CD4-positive, alpha-beta T cell treated with Interleukin-6 for 4 hours (primary cell): Measurements from ENCODE around the gene CDON.

Experiments
- DNase-seq: peaks from one replicate; pipeline ENCODE4 v3.0.0-alpha.2; 2020; ENCODE audit warnings: mixed read lengths

The CDON gene

DNA sequence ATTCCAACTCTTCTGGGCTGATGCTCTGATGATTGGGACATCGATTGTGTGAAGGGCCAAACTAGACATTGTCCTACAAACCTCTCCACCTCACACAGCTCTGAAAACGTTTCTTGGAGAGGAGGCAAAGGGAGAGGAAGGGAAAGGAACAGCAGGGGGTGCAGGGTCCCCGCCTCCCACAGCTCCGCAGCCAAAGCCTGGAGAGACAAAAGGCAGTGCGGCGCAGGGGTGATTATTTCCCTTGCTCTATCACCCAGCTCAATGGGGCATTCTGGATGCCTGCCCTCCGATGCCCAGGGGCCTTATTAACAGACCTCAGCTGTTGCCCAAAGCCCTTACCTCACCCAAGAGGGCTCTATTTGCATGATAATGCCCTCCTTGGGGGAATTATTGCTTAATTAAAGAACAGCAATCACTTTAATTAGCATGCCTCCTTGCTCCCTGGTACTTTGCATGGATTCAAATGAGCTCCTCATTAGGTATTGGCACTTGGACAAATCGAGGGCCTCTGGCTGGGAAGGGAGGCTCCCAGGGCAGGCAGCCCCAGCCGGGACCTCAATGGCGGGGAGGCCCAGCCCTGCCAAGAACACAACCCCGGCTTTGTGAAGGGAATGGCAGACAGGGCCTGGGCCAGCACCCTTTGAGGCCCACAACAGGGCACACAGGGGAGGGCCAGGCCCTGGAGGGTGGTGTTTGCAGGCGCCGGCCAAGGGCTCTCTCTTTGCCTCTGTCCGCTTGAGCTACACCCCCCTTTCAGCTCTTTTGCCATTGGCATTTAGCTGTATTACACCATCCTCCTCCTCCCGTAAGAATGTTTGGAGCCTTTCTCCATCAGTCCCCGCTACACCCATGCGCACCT, 19.8 kb upstream of the CDON start:
- DNase-seq: no peak

DNA sequence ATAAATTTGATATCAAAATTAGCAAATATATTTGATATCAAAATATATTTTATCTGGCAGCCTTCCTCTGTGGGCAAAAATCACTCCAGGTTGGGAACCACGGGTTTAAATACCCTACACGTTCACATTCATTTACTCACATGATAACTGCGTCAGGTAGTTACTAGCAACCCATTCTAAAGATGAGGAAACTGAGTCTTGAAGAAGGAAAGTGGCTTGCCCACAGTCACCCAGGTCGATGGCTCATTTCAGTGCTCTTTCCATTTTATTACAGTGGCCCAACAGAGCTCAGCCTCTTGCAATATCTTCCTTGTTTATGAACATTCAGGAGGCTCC, 19.2 kb upstream of the CDON start:
- no peak for DNase-seq

DNA sequence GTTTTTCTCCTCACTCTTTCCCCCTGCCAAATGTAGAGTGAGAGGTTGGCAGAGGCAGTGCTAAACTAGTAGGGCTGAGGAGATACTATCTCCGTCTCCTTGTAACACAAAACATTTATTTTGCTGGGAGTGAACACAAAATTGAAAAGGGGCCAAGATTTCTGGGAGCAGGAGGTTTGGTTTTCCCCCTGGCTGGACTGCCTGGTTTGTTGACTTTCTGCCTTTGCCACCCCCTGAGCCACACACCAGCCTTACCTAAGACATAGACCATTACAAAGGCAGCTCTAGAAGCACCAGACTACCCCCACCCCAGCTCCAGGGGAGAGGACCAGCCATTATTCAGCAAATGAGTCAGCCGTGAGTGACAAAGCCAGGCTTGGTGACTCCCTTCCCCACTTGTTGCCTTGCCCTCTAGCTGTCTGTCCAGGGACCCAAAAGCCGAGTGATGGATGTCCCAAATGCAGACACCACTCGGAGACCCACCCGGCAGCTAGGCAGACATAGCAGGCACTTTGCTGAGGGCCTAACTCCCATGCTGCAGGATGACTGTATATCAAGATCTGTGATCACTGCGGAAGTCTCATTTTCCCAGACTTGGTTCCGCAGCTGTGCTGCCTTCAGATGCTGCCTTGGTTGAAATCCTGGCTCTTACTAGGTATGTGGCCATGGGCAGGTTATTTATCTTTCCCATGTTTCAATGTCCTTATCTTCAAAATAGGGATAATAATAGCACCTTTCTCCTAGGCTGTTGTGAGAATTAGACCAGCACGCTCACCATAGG, 17.7 kb upstream of the CDON start:
- no peak for DNase-seq

DNA sequence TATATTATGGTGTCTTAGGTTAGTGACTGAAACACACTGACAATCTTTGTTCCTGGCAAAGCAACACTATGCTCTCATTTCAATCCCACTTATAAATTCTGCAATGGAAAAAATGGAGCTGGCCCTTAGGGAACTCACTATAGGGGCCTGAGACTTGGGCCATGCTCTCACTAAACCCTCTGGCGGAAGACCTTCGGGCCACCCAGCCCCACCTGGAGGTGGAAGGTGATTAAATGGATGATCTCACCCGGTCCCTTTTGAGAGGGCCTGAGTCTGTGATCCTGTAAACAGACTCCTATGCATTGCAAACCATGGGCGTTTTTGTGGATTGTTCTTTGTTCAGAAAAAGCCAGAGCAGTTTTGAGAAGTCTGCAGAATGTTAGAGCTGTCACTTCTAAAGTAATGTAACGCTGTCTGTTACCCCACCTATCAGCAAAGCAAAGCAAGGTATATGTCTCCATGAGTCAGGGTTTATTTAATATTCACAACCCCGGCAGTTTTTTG, 17.0 kb upstream of the CDON start:
- no peak for DNase-seq

DNA sequence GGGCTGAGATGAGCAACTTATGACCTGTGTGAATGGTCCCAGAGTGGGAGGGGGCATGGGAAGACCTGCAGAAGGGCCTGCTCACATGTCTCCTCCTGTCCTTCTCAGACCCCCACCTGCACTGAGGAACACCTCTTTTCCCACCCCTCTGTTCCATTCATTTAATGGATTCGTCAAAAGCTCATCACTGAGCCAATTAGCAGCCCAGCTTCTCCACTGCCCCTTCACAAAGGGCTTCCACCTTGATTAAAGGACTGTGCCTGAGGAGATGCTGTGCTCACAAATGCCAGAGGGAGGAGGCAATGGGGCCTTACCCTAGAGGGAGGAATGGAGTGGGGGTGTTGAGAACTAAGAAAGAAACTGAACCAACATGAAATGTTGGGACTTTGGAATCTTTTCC, 14.0 kb upstream of the CDON start:
- no peak for DNase-seq

DNA sequence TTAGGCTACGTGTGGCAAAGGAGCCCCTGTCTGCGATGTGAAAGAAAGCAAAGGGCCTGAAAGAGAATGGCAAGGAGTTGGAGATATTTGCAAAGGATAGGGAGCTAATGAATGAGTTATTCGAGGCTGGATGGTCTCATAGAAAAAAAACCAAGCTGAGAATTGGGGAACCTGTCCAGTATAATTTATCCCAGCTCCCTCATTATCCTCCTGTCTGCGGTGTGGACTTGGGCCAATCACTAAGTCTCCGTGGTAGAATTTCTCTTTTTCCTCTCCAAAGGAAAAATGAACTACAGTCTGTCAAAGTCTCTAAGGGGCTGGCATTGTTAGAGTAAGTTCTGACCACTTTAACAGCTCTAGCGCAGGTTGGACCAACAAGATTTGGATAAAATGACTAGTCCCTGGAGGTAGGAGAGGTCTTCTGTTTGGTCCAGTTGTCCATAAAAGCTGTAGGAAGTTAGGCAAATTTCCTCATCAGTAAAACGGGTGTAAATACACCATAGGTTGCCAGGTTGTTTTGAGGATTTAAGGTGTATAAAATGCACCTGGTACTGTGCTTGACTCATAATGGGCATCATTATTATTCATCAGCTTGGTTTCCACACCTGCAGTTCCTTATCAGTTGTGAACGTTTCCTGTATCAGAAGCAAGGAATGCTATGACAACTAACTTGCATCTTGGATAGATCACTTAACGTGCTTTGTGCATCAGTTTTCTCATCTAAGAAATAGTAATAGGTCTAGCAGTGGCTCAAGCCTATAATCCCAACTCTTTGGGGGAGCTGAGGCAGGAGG, 10.3 kb upstream of the CDON start:
- DNase-seq: no peak

DNA sequence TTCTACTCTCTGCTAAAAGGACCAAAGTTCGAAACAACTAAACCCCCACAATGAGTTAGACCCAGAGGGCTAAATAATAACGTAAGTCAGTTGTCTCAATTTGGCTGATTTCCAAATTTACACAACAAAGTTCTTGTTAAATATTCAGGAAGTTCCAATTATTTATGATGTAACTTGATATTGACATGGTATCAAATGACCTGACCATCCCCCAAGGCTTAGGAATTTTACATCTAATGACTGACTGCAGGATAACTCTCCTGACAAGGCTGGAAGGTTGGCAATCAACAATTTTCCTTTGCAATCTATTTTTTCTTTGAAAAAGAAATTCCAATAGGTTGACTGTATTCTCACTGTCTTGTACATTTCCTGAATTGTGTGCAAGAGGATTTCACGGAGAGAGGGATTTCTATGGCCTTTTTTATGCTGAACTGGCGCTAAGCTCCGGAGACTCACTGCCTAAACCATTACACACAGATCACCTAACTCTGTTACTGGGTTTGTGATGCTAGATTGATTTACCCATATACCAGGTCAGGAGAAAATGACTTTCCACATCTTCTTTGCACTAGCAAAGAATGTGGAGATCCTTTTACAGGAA, 9.6 kb upstream of the CDON start:
- no peak for DNase-seq

DNA sequence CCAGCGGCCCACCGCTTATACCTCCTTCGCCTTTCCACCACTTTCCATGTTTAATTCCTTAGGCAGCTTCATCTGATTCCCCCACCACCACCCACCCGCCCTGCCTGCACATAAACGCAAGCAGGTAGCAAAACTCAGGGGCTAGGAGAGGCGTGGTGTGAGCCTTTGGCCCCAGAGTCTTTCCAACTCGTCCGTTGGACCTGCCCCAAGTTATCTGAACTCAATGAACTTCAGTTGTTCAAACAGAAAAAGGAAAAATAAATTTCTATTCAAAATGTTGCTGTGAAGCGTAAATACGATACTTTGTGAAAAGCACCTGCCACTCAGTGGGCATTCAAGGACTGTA, 814 bp upstream of the CDON start:
- no peak for DNase-seq

DNA sequence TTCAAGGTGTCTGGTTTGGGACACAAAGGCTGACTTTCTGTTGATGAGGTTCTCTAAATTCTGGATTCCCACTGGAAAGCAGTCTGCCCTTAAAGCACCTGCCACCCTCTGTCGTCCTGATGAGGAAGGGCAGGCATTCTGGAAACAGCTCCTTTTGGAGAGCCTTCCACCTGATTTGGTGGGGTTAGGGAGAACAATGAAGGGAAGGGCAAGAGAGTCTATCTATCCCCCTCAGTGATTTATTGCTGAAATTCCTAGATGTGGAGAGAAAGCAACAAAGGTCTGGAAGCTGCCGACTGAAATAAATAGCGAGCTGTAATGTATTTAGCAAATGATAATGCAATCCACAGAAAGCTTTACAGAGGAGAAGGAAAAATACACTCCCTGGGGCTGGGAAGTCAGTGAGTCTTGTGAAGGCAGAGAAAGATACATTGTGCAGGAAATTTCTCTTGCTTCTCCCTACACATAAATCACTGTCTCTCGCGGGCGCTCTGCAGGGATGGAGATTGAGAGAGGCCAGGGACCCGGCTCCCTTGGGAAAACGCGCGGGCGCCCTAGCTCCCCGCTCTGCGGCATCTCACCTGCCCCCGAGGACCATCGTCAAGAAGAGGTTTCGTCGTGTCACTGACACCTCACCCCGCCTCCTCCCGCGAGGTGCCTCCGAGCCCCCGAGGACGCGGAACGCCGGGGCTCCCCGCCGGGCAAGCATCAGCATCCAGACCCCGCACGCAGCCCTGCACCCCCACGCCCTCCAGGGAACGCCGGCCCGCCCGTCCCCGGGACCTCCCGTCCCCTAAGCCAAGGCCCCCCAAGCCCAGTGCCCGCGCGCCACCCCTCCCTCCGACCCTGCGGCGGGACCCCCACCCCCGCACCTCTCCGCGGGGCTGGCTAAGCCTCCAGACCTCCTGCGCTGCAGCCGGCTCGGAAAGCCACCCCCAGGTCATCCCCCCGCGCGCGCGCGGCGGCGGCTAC, 673 bp downstream of the CDON start:
- peak; percentile 41 for DNase-seq

DNA sequence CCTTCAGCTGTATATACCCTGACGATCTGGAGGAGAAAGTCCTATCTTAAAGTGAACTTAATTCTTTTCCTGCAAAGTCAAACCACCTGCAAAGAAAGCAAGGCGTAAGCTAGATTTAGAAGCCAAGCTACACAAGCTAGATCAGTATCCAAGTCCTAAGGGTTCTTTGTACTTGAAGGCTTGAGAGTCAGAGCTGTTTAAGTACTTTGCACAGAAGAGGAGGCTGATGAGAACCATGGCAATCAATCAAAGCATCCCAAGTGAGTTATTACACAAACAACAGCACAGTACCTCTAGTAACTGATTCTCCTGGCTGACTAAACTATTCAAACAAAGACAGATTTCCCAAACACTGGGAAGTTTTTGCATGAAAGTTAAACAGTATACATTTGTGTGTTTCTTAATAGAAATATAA, 1.9 kb downstream of the CDON start:
- no peak for DNase-seq

DNA sequence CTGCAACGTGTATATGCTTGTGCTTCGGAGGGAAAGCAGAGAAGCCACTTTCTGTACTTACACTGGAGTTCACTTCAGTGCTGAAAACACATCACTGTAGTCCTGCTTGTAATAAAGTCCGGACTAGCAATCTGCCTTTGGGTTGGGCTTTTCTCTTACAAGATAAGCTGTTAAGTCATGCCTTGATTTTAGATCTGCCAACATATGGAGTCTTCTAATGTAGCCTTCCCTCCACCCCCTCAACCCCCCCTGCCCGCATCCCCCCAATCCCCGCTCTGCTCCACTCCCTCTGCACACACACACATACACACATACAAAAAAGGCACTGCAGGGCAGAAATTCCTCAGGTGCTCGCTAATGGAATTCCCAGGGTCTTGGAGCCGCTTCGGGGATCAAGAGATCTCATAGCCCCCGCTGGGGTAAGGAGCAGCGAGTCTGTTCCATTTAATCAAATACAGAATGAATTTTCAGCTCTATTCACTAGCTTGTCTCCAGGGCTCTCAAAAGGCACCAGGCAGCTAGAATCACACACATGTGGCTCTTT, 3.4 kb downstream of the CDON start:
- no peak for DNase-seq

DNA sequence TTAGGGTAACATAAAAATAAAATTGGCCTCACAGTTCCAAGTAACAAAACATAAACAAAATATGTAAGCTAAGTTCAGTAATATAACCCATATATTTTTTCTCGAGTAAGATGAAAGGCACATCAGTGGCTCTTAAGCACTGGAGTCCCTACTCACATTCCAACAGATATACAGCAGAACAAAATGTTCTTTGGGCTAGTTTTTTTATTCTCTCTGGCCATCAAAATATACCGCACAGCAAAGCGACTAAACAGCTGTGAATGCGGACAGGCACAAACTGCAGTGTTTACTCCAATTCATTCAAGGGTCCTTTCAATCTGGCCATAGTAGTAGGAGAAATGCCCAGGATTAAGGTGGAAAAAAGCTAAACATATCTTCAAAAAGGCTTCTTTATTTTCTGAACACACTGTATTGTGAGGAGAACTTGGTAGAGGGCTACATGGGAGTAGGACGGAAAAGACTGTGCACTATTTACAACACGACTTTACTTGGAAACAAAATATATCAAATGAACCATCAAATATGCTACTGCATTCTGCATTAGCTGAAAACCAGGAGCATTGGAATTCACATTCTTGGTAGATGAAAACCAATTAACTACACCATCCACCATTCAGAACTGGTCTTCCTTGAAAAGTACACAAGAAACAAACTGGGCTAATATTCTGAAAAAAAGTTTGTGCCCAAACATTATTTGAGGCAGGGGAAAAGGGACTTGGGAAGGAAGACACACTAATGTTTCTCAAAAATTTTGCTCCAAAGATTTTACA, 4.4 kb downstream of the CDON start:
- DNase-seq: no peak

DNA sequence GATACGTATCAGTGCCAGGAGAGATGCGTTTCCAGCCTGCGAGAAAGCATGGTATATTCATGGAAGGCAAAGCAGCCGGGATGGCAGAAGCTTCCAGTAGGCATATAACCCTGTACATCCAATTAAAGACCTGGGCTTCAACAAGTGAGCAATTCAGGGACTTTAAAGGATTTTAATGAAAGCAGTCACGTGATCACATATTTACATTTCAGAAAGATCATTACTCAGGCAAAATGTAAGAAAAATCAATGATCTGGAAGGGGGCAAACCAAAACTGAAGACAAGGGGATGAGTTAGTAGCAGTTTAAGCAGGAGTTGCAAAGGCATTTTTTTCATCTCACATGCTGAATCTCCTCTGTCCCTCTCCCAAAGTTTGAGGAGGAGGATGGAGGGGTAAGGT, 7.8 kb downstream of the CDON start:
- DNase-seq: no peak

DNA sequence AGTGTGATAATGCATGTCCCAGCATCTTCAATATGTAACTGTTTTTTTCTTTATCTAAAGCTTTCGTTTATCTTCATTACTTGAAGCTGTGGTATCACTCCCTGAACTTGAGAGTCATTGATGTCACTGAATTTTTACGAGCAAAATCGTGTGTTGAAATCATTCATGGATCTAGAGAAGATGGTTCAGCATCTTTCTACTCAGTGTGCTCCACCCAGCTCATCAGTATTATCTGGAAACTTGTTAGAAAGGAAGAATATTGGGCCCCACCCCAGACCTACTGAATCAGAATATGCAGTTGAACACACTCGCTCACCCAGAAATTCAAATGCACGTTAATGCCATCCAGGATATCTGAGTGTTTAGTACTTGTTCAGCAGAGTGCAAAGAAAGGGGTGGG, 8.3 kb downstream of the CDON start:
- DNase-seq: no peak

DNA sequence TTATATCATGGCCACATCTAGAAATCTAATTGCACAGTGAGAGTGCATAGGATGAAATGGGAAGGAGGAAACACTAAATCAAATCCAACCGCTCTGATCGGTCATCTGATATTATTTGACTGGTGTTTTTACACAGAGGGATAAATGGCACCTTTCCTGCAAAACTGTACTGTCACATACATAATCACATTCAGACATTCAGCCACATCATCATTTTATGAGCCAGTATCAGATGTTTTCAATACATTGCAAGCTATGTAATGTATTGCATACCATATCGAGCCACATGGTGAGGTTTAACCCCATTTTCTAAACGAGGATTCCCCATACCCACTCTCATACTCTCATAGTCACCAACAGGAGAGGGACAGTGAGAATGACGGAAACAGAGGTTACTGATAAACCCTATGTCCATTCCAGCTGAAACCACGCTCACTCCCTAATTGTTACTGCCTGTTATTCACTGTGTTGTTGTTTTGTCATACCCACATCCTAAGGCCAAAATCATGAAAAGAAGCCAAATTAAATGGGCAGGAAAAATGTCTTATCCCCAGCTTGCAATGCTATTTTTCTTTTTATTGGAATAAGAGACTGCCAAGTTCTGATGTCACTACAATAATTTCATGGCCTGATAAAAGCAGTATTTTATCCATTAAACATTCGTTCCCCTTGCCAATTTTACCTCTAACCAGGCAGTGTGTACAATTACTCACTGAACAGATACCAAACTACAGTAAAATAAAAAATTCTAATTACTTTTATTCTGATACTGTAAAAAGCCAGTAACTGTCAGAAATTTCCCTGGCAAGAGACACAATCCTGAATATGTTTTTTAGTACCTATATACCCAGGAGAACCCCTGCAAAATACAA, 9.0 kb downstream of the CDON start:
- DNase-seq: no peak

DNA sequence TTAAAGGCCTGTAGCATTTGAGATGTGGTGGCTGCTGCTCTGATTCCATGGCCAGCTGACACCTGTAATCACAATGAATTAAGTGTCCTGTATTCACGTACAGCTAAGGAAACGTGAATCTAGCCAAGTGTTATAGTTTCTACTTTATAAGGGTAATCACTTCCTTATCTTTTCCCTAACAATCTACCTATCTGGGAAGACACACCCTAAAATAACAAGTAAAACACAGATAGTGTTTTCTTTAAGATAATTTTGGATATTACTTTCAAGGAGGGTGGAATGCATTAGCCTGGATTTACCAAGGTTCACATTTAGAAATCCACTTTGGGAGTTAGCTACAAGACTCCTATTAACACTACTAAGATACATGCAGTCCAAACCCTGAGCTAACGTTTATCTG, 11.5 kb downstream of the CDON start:
- no peak for DNase-seq

DNA sequence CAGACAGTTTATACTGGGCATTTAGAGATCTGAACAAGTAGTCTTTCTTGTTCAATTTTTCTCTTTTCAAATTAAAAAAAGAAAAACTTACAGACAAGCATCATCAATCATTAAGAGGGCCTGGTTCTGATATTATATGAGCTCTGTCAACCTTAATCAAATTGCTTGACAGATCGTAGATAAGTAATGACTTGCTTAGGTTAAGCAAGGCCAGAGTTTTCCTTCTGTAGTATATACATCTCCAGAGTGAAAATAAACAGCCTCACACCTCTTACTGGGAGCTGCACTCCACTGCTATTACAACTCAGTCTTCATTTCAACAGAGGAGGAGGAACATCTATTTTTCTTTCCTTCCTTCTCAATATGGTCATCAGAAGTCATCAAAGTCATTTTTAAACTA, 13.5 kb downstream of the CDON start:
- no peak for DNase-seq

DNA sequence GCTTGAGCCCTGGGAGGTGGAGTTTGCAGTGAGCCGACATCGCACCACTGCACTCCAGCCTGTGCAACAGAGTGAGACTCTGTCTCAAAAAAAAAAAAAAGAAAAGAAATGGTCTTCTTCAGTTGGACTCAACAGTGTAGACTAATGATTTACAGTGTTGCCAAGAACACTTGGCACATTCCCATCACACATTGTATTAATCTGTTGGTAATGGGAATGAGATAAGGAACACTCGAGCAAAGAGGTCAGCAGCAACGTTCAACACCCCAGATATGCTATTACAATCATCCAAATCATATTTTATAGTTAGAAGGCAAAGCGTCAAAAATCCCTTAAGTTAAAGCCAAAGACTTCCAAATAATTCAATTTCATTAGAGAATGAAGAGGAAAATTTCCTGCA, 14.5 kb downstream of the CDON start:
- no peak for DNase-seq

DNA sequence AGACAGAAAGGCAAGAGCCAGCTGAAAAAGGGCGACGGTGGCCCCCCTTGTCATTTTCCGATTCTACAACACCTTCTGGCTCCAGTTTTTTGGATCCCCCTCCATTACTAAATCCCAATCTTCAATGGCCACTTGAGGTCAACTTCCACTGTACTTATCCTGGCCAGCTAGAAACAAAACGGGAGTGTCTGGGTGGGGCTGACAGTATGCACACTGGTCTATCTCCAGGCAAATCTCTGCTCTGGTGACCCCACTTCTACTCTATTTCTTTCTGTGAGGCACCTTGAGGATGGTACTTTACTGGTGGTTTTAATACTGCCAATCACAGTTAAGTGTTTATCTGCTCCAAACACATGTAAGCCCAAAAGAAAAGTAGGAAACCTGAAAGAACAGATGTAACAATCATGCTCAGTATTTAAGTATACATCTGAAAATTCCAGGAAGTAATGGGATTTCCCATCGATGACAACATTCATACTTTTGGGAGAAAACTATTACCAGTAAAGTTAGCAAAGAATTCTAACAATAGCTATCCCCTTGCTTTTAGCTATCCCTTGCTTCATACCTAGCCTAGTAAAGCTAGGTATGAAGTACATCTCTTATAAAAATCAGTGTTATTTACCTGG, 16.0 kb downstream of the CDON start:
- no peak for DNase-seq
